K562 (cell line): ENCODE data around the gene MKNK1. TPM values are rescaled to one million over a fixed set of nuclear protein-coding genes. Genes with fewer than 3 reads are reported as not detected.
"Not testable (repeated sequence)": the region's sequence is repeated elsewhere in the genome, so short reads cannot be mapped to it uniquely, and the experiment has no call there.

ENCODE experiments used
- ATAC-seq: fragments of 200-7000 bp; cut with Tn5 transposase; 3 replicates; pipeline ENCODE4 v1.9.1; 2020; ENCODE audit warnings: moderate library complexity
- BruUV-seq: library from RNA; stranded (reverse); fragments of 400-500 nt; replicated peaks from 2 replicates; lab custom pipeline; 2021; lab: Mats Ljungman, UMichigan
- CTCF ChIA-PET: fragments of 300-600 bp; formaldehyde crosslinking; extraction: SDS; loops from one replicate; lab custom pipeline; 2021; ENCODE audit warnings: low intra/inter-chr PET ratio; lab: Yijun Ruan, JAX
- POLR2A ChIA-PET: fragments of 300-600, 350-650 bp; sonication (Branson Sonifier 250); formaldehyde crosslinking; extraction: SDS; loops from one replicate; lab custom pipeline; 2021; ENCODE audit warnings: antibody characterized with exemption, inconsistent platforms; lab: Yijun Ruan, JAX
- DNase-seq, 4 experiments: peaks; one replicate each; pipeline versions ENCODE4 v3.0.0 to v3.0.0-alpha.2; 2011 to 2018; ENCODE audit warnings: low spot score in 3 of 4, mixed read lengths in 3 of 4; ENCODE audit errors: extremely low read depth in 1 of 4
- FAIRE-seq: peaks from 2 replicates; lab custom pipeline; 2011; peaks lifted over from hg19 to GRCh38; lab: Jason Lieb, UNC
- H2AFZ ChIP-seq: 2 replicates; pipeline ENCODE4 v1.6.0; 2011; ENCODE audit warnings: low read depth, low read length, control low read depth, inconsistent platforms
- H3K27ac ChIP-seq: fragments of 200-600 bp; 3 replicates; pipeline ENCODE4 v1.8.0; 2011; ENCODE audit warnings: low read depth, mild to moderate bottlenecking, control low read depth, inconsistent platforms, low read length, moderate library complexity, mixed read lengths; ENCODE audit errors: extremely low read depth
- H3K27me3 ChIP-seq, 2 experiments: fragments of 300-600 bp in 1 of 2; 2 replicates in 1 of 2; 3 replicates in 1 of 2; pipeline versions ENCODE4 v1.6.0 to v1.8.0; 2011; ENCODE audit warnings: inconsistent platforms in 2 of 2, low read length in 2 of 2, mild to moderate bottlenecking in 1 of 2, mixed read lengths in 1 of 2, moderate library complexity in 1 of 2; ENCODE audit not compliant: control insufficient read depth in 2 of 2, insufficient read depth in 2 of 2
- H3K36me3 ChIP-seq: fragments of 300-600 bp; 3 replicates; pipeline ENCODE4 v1.8.0; 2011; ENCODE audit warnings: mild to moderate bottlenecking, low read length, inconsistent platforms; ENCODE audit not compliant: control insufficient read depth, insufficient read depth
- H3K4me1 ChIP-seq, 2 experiments: fragments of 200-600 bp in 1 of 2; replicated peaks in 1 of 2; 2 replicates in 1 of 2; 3 replicates in 1 of 2; pipeline versions ENCODE4 v1.5.1 to v1.8.0; 2011; ENCODE audit warnings: inconsistent platforms in 2 of 2, low read length in 2 of 2, mild to moderate bottlenecking in 1 of 2, mixed read lengths in 1 of 2, moderate library complexity in 1 of 2; ENCODE audit not compliant: control insufficient read depth in 2 of 2, insufficient read depth in 2 of 2
- H3K4me2 ChIP-seq: 2 replicates; pipeline ENCODE4 v1.6.1; 2011; ENCODE audit warnings: low read length, control low read depth, inconsistent platforms, mixed read lengths; ENCODE audit not compliant: insufficient read depth
- H3K4me3 ChIP-seq: fragments of 200-600 bp; sonication (generic), shearing (Covaris generic); 2 replicates; pipeline ENCODE4 v1.5.1; 2016; ENCODE audit warnings: control low read depth, inconsistent platforms
- H3K79me2 ChIP-seq: fragments of 200-600 bp; 3 replicates; pipeline ENCODE4 v1.8.0; 2011; ENCODE audit warnings: low read length, inconsistent platforms; ENCODE audit not compliant: control insufficient read depth, insufficient read depth
- H3K9ac ChIP-seq, 2 experiments: 2 replicates each; pipeline versions ENCODE4 v1.6.0 to v1.6.1; 2011; ENCODE audit warnings: low read depth in 2 of 2, low read length in 2 of 2, control low read depth in 1 of 2, inconsistent platforms in 1 of 2, mild to moderate bottlenecking in 1 of 2, mixed read lengths in 1 of 2; ENCODE audit not compliant: insufficient read depth in 1 of 2
- H3K9me1 ChIP-seq: one replicate; pipeline ENCODE4 v1.6.0; 2011; ENCODE audit warnings: inconsistent platforms, mild to moderate bottlenecking, low read length, moderate library complexity; ENCODE audit not compliant: control insufficient read depth, insufficient read depth
- H3K9me3 ChIP-seq: replicated peaks from 2 replicates; pipeline ENCODE4 v1.5.1; 2011; ENCODE audit warnings: low read depth, low read length, inconsistent platforms; ENCODE audit not compliant: control insufficient read depth, insufficient read depth
- H4K20me1 ChIP-seq: replicated peaks from 2 replicates; pipeline ENCODE4 v1.6.1; 2011; ENCODE audit warnings: low read length, inconsistent platforms, mixed read lengths; ENCODE audit not compliant: control insufficient read depth, insufficient read depth
- CBX8 ChIP-seq: fragments of 200-600 bp; sonication (generic); IDR thresholded peaks from 2 replicates; pipeline ENCODE4 v1.6.1; 2012; ENCODE audit warnings: borderline replicate concordance, mixed run types, low read depth, mild to moderate bottlenecking, moderate library complexity, mixed read lengths, low read length, control low read depth, inconsistent platforms; ENCODE audit not compliant: poor library complexity, severe bottlenecking; ENCODE audit errors: extremely low read depth
- ELF1 ChIP-seq: fragments of 200-800 bp; sonication (Bioruptor generic); IDR thresholded peaks from 2 replicates; pipeline ENCODE4 v1.6.1; 2016; ENCODE audit warnings: missing genetic modification characterization, missing compliant biosample characterization
- LARP7 ChIP-seq: fragments of 450-650 bp; IDR thresholded peaks from 2 replicates; pipeline ENCODE4 v1.6.1; 2016
- SIN3B ChIP-seq: fragments of 450-650 bp; IDR thresholded peaks from 2 replicates; pipeline ENCODE4 v1.6.1; 2017; ENCODE audit warnings: low read depth, mild to moderate bottlenecking, moderate library complexity
- SP2 ChIP-seq: IDR thresholded peaks from 2 replicates; pipeline ENCODE4 v1.6.1; 2011; ENCODE audit warnings: mild to moderate bottlenecking, low read depth, low read length, moderate library complexity; ENCODE audit not compliant: poor library complexity, severe bottlenecking; ENCODE audit errors: extremely low read depth
- SRSF3 ChIP-seq: fragments of 200-400 bp; formaldehyde crosslinking; IDR thresholded peaks from 2 replicates; pipeline ENCODE4 v1.6.1; 2016; ENCODE audit warnings: mild to moderate bottlenecking, low read length, moderate library complexity; ENCODE audit not compliant: insufficient read depth
- TAL1 ChIP-seq: fragments of 450-650 bp; IDR thresholded peaks from 2 replicates; pipeline ENCODE4 v1.6.1; 2016; ENCODE audit warnings: mild to moderate bottlenecking
- YBX1 ChIP-seq: fragments of 450-650 bp; IDR thresholded peaks from 2 replicates; pipeline ENCODE4 v1.7.1; 2016; ENCODE audit warnings: mild to moderate bottlenecking
- ZC3H8 ChIP-seq: fragments of 450-650 bp; IDR thresholded peaks from 2 replicates; pipeline ENCODE4 v1.6.1; 2017
- ZNF644 ChIP-seq: fragments of 200-800 bp; sonication (Bioruptor generic); IDR thresholded peaks from 2 replicates; pipeline ENCODE4 v1.6.1; 2016; ENCODE audit warnings: low read depth, missing genetic modification characterization, missing compliant biosample characterization
- ZSCAN32 ChIP-seq: fragments of 450-650 bp; formaldehyde crosslinking; IDR thresholded peaks from 2 replicates; pipeline ENCODE4 v1.4.0; 2020; ENCODE audit warnings: mild to moderate bottlenecking, moderate library complexity
- WGBS: fragments of 100-300 bp; shearing (Covaris generic); methylation state at CpG from one replicate; pipeline ENCODE4 v1.1.6; 2016; ENCODE audit warnings: low coverage, mixed read lengths; ENCODE audit not compliant: insufficient coverage; ENCODE audit errors: missing lambda C conversion rate; 5-methylcytosine and 5-hydroxymethylcytosine counted together
- in situ Hi-C: fragments of 300-500 bp; cut with MboI; formaldehyde crosslinking; loops from 4 replicates; pipeline ENCODE4 v1.15.0; 2018; ENCODE audit warnings: inconsistent platforms, mixed read lengths
- intact Hi-C: fragments of 100-400 bp; cut with micrococcal nuclease; formaldehyde crosslinking; loops from 2 replicates; pipeline ENCODE4 v1.14.2; 2022
- polyA plus RNA-seq, 8 experiments: library from polyadenylated mRNA; depleted of rRNA in 4 of 8; stranded (reverse) in 5 of 8; unstranded in 3 of 8; fragments of >200 nt; fragmentation: Nextera tagmentation in 2 of 8; fragmentation: Illumina TruSeq in 1 of 8; extraction: Ambion mirVana in 2 of 8; extraction: Trizol in 1 of 8; gene quantifications; 2 replicates each; pipeline versions ENCODE4 v1.2.1 to v1.2.3, GENCODE V29; 2011 to 2014; ENCODE audit warnings: inconsistent platforms in 1 of 8, missing spikeins in 1 of 8
- total RNA-seq, 7 experiments: library from RNA; depleted of rRNA in 6 of 7; stranded (reverse); fragments of >200 nt in 6 of 7; fragmentation: Illumina TruSeq in 2 of 7; extraction: Trizol in 2 of 7; gene quantifications; 2 replicates each; pipeline versions ENCODE4 v1.2.1 to v1.2.3, GENCODE V29; 2011 to 2021; ENCODE audit warnings: low replicate concordance in 1 of 7
- TF ChIP-seq, protein P1 (sequence below): sonication (generic); formaldehyde crosslinking; IDR thresholded peaks from 2 replicates; pipeline ENCODE4 v1.8.0; 2023; ENCODE audit warnings: mild to moderate bottlenecking, missing genetic modification reagents

The MKNK1 gene
- total and polyA plus RNA-seq, 9 of the 15 experiments (the other 6 are each of a cell fraction or from before 2014, with no cell fraction given): 27.7 to 51.3 (median 43.7) TPM

DNA sequence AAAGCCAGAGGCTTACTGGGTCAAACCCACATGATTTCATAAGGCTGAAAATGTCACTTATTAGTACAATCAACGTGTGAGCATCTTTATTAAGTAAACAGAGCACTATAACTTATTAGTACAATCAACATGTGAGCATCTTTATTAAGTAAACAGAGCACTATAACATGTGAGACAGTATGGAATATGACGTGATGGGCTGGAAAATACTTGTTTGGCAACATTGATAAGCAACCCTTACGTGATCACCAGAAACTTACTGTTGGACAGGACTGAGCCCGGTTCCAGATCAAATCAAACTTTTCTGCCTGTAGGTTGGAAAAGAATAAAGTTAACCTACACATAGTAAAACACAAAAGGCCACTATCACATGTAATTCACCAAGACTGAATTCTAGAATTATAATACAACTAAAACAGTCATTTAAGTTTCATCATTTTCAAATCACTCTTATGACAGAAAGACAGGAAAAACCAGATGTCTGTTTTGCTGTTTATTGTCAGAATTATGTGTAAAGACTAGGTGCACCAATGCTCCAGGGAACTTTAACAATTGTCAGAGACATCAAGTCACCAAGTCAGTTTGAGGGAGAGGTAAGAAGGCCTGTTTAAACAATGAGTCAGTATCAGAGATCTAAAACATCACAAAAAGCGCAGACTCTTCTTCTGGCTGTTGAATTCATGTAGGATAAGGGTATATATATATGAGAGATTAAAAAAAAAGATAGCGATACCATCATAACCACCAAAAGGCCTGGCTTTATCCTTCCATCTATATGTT lies 48.4 kb upstream of the MKNK1 start:
- DNase-seq (no peak), FAIRE-seq (no peak), ATAC-seq (no peak)
- H3K36me3 ChIP-seq: peaks cover 24% of the 10 kb centered on the region
- no peaks in the 10 kb centered on the region for H3K9me1 ChIP-seq
- in situ Hi-C loops (no loop called here), intact Hi-C loops (no loop called here)
- WGBS: 52% methylated on average over 6 of the region's 6 CpGs
- H3K79me2 ChIP-seq: no peaks in the 10 kb centered on the region
- H3K27me3 ChIP-seq: no peaks in the 10 kb centered on the region
- no peak overlapping the region for H3K4me2 ChIP-seq
- no peaks in the 10 kb centered on the region for H3K9me3 ChIP-seq
- H3K4me3 ChIP-seq: no peak overlapping the region
- H3K27ac ChIP-seq: no peak overlapping the region
- POLR2A ChIA-PET: interaction anchor here (0.6 to 0.8 kb wide), 2 partner anchors 21 to 32 kb away, joined by 3 read pairs; no protein-coding TSS in a partner anchor
- TF ChIP-seq ZNF644 (tag): no peak
- TF ChIP-seq TAL1: no peak
- no peak for TF ChIP-seq SIN3B
- TF ChIP-seq ZC3H8: no peak
- no peak for TF ChIP-seq SP2
- no peak for TF ChIP-seq CBX8
- TF ChIP-seq, protein P1, sequence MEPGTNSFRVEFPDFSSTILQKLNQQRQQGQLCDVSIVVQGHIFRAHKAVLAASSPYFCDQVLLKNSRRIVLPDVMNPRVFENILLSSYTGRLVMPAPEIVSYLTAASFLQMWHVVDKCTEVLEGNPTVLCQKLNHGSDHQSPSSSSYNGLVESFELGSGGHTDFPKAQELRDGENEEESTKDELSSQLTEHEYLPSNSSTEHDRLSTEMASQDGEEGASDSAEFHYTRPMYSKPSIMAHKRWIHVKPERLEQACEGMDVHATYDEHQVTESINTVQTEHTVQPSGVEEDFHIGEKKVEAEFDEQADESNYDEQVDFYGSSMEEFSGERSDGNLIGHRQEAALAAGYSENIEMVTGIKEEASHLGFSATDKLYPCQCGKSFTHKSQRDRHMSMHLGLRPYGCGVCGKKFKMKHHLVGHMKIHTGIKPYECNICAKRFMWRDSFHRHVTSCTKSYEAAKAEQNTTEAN: no peak
- no peak for TF ChIP-seq LARP7
- TF ChIP-seq SRSF3: no peak
- TF ChIP-seq ZSCAN32: no peak
- TF ChIP-seq YBX1: no peak
- no peak for TF ChIP-seq ELF1 (tag)
- no TSS peak for BruUV-seq
- no peak overlapping the region for H2AFZ ChIP-seq
- CTCF ChIA-PET: no interaction called here
- H3K9ac ChIP-seq: no peak overlapping the region
- no peaks in the 10 kb centered on the region for H3K4me1 ChIP-seq
- H4K20me1 ChIP-seq: no peaks in the 10 kb centered on the region

DNA sequence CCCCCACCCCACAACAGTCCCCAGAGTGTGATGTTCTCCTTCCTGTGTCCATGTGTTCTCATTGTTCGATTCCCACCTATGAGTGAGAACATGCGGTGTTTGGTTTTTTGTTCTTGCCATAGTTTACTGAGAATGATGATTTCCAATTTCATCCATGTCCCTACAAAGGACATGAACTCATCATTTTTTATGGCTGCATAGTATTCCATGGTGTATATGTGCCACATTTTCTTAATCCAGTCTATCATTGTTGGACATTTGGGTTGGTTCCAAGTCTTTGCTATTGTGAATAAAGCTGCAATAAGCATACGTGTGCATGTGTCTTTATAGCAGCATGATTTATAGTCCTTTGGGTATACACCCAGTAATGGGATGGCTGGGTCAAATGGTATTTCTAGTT lies 47.1 kb upstream of the MKNK1 start:
- ATAC-seq, H3K4me3 ChIP-seq, CTCF ChIA-PET, H3K4me2 ChIP-seq, H3K27me3 ChIP-seq, in situ Hi-C loops, BruUV-seq, FAIRE-seq, intact Hi-C loops, POLR2A ChIA-PET, H3K9me3 ChIP-seq, H3K9me1 ChIP-seq, H3K9ac ChIP-seq, H3K27ac ChIP-seq, H4K20me1 ChIP-seq, H3K4me1 ChIP-seq, DNase-seq, H2AFZ ChIP-seq, H3K79me2 ChIP-seq: not testable (repeated sequence)
- peaks cover 16% of the 10 kb centered on the region for H3K36me3 ChIP-seq
- WGBS: 59% methylated on average over 1 of the region's 3 CpGs
